Epithelial cell of esophagus (primary cell): ENCODE results near the gene TPM3.

Source experiments
- DNase-seq: peaks from one replicate; pipeline ENCODE4 v3.0.0; 2010; ENCODE audit warnings: low read depth
- H3K4me3 ChIP-seq: 2 replicates; pipeline ENCODE4 v1.5.1; 2011; ENCODE audit warnings: mild to moderate bottlenecking, low read length, control low read depth
- CTCF ChIP-seq: IDR thresholded peaks from 2 replicates; pipeline ENCODE4 v1.5.1; 2011; ENCODE audit warnings: low read depth, mild to moderate bottlenecking, low read length, control low read depth, inconsistent platforms; ENCODE audit not compliant: insufficient read depth; ENCODE audit errors: missing control alignments

TPM3 gene

DNA sequence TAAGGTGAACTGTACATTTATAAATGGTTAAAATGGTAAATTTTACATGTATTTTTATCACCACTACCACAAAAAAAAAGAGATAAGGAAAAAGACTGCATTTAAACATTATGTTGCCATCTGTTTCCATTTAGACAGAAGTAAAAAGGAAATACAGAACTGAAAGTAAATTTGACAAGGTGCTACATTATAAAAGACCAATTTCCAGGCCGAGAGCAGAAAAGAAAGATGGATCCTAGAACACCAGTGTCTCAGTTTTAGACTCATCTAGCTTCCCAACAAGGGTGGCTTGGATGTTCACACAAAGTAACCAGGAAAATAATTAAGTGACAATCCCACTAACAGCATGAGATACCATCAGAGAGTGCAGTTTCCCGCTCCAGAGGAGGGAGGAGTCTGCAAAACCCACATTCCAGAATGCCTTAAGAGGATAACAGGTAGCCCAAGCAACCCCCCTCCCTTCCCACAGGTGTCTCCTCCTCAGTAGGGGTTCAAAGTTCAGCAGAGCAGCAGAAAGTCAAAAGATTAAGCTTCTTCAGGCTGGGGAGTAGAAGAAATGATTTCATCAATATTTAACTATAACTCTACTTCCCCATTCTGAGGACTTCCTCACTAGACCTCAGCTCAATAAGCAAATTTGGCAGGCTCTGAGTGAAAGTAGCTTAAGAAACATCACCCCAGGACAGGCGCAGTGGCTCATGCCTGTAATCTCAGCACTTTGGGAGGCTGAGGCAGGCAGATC, 11.8 kb downstream of the TPM3 start:
- no peak for TF ChIP-seq CTCF
- no peak for DNase-seq
- no peak overlapping the region for H3K4me3 ChIP-seq

DNA sequence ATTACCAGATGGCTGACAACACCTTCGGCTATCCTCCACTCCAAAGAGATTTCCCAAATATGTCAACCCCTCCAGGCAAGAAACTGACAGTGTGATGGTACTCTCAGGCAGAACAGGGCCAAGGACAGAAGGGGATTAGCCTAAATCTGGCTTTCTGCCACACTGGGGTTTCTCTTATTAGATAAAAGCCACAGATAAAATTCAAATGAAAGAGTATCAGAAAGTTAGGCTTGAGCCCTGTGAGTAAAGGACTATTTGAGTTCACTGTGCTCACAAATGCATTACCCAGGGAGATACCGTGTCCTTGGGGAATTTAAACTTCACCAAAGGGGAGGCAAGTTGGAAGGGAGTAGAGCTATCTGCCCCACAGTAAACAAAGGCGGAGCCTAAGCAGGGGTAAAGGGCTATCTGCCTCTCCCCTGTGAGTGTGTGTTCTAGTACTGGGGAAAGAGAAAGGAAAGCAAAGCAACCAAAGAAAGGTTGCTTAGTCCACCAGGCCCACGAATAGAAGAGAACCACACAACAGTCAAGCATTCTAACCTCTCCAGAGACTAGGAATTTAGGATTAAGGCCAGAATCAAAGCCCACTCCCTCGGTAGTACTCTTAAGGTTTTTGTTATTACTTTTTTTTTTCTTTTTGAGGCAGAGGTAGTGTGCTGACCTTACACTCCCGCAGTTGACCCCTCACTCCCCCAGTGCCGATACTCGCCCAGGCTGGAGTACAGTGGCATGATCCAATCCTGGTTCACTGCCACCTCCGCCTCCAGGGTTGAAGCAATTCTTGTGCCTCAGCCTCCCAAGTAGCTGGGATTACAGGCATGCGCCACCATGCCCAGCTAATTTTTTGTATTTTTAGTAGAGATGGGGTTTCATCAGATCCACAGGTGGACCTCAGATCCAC, 12.7 kb downstream of the TPM3 start:
- TF ChIP-seq CTCF: no peak
- H3K4me3 ChIP-seq: no peak overlapping the region
- DNase-seq: no peak

DNA sequence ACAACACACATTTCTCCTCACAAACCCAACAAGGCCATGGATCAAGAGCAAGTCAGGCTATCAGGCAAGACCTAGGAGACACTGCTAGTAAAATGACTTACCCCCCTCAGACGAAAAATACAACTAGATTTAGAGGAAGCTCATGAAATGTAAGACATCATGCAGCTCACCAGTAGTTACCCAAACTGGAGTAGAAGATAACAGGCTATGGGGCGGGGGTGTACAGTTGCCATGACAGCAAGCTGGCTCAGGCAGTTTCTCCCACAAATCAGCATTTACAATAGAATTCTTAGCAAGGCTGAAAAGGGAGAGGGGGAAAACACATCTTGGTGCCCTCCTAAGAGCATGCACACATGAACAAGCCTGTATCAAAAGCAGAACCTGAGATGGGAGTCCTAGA, 13.9 kb downstream of the TPM3 start:
- no peak for DNase-seq
- H3K4me3 ChIP-seq: no peak overlapping the region
- TF ChIP-seq CTCF: no peak

DNA sequence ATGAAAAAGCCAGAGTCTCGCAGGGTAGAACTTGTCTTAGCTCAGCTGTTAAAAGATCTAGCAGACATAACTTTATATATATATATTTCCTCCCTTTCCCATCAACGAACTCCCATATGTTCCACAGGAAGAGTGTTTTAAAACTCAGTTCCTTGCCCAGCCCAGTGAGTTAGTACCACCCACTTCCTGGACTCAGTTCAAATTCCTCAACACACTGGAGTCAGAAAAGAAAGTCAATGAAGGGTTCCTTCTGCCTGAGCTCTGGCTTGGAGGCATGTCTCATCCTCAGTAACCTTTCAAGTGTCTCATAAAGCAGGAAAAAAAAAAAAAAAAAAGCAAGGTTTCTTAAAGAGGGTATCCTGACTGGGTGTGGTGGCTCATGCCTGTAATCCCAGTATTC, 15.6 kb downstream of the TPM3 start:
- H3K4me3 ChIP-seq: no peak overlapping the region
- TF ChIP-seq CTCF: no peak
- peak; percentile 54 for DNase-seq

- DNase-seq: no peak
- TF ChIP-seq CTCF: no peak
- H3K4me3 ChIP-seq: no peak overlapping the region
Observed at GRCh38 chr1:154174654-154175053, 17.2 kb downstream of the TPM3 start.

DNA sequence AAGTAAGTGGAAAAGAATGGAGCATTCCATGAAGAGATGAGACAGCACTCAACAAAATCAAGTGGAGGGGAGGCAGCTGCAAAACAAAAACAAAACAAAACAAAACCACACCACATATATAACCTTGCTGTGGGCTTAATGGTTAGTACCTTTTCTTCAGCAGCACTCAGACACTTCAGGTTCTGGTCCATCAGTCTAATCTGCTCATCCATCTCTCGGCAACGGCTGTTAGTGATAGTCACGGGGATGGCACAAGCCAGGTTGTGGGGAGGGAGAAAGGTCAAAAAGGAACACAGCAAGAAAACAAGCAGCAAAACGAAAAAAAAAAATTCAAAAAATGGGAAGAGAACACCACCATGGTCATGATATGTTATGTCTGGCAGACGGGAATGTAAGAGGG, 20.0 kb downstream of the TPM3 start:
- TF ChIP-seq CTCF: no peak
- no peak overlapping the region for H3K4me3 ChIP-seq
- DNase-seq: no peak
